Sigmoid colon (tissue), 7 donors: Measurements from ENCODE around the gene DUOXA2. TPM values are rescaled to one million over a fixed set of nuclear protein-coding genes. Genes with fewer than 3 reads are reported as not detected.

ENCODE experiments used
- DNase-seq: peaks from one replicate; pipeline ENCODE4 v3.0.0-alpha.2; 2019
- H3K27ac ChIP-seq, 4 donors: fragments of 200-600 bp; sonication (generic); one replicate each; pipeline ENCODE4 v1.5.1; 2016 to 2019; ENCODE audit warnings: mild to moderate bottlenecking in 1 of 4
- H3K27me3 ChIP-seq, 3 donors: fragments of 200-600 bp; sonication (generic); one replicate each; pipeline ENCODE4 v1.5.1; 2019; ENCODE audit warnings: mild to moderate bottlenecking in 1 of 3
- H3K36me3 ChIP-seq, 4 donors: fragments of 200-600 bp; sonication (generic); one replicate each; pipeline ENCODE4 v1.5.1; 2016 to 2019
- H3K4me1 ChIP-seq, 4 donors: fragments of 200-600 bp; sonication (generic); one replicate each; pipeline ENCODE4 v1.5.1; 2017 to 2019
- H3K4me3 ChIP-seq, 4 donors: fragments of 200-600 bp; sonication (generic); one replicate each; pipeline ENCODE4 v1.5.1; 2017 to 2019; ENCODE audit warnings: mild to moderate bottlenecking in 2 of 4, moderate library complexity in 1 of 4
- H3K9me3 ChIP-seq, 4 donors: fragments of 200-600 bp in 3 of 4; sonication (generic) in 3 of 4; one replicate each; pipeline versions ENCODE4 v1.5.1 to v1.6.1; 2013 to 2019
- CTCF ChIP-seq, 4 experiments: fragments of 450-650 bp in 3 of 4; fragments of 200-600 bp in 1 of 4; IDR thresholded peaks; one replicate each; pipeline ENCODE4 v1.5.1; 2016 to 2019; ENCODE audit warnings: antibody characterized with exemption in 4 of 4, mild to moderate bottlenecking in 3 of 4, moderate library complexity in 2 of 4
- EP300 ChIP-seq, 4 donors: sonication (generic); formaldehyde crosslinking; IDR thresholded peaks; one replicate each; pipeline ENCODE4 v1.6.1; 2017; ENCODE audit warnings: antibody characterized with exemption in 4 of 4
- POLR2A ChIP-seq, 2 donors: fragments of 450-650 bp; IDR thresholded peaks; one replicate each; pipeline ENCODE4 v1.6.1; 2016; ENCODE audit warnings: antibody characterized with exemption in 2 of 2, mild to moderate bottlenecking in 2 of 2, moderate library complexity in 2 of 2
- POLR2AphosphoS5 ChIP-seq, 4 donors: sonication (generic); formaldehyde crosslinking; IDR thresholded peaks; one replicate each; pipeline ENCODE4 v1.6.1; 2017; ENCODE audit warnings: antibody characterized with exemption in 4 of 4
- WGBS, 2 donors: extraction: QIAGEN DNeasy Blood & Tissue Kit; methylation state at CpG; one replicate each; pipeline ENCODE4 v1.1.7; 2013; 5-methylcytosine and 5-hydroxymethylcytosine counted together
- intact Hi-C: fragments of 100-400 bp; cut with DNase I; formaldehyde crosslinking; loops from one replicate; pipeline ENCODE4 v1.15.1; 2023
- polyA plus RNA-seq, 3 donors: library from polyadenylated mRNA; stranded (reverse); fragments of 200-250 nt; gene quantifications; one replicate each; pipeline ENCODE4 v1.2.3, GENCODE V29; 2013
- total RNA-seq, 4 donors: library from RNA; depleted of rRNA; stranded (reverse); fragments of >200 nt; gene quantifications; one replicate each; pipeline ENCODE4 v1.1.0, GENCODE V29; 2016
- donor health status: healthy with polysubstance abuse.
- donor health status: Bipolar disorder and iron deficiency.
- donor health status: healthy.

The DUOXA2 gene
- total and polyA plus RNA-seq, 7 donors, result 0.28 to 117 (median 1.4) TPM; not detected in 4

DNA sequence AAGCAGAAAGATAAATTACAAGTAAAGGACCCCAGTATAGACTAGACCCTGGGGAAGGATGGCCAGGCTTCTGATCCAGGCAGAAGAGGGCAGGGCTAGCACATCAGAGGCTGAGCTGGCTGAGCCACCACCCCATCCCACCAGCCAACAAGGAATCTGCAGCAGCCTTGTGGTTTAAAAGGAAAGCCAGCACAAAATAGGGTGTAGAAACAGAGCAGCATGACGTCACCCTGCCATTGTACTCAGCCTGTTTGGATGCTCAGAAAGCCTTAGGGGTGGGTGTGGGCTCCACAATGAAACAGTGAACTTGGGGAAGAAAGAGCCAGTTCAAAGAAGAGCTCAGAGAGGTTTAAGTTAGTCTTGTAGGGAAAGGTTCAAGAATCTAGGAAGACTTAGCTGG is 43.8 kb downstream of the DUOXA2 start:
- intact Hi-C loops, result no loop called here
- no peak overlapping the region for H3K4me3 ChIP-seq
- no peaks in the 10 kb centered on the region for H3K36me3 ChIP-seq
- no peaks in the 10 kb centered on the region for H3K27me3 ChIP-seq
- WGBS, 2 donors, result 64 to 75% methylated on average over 1 of the region's 1 CpG
- H3K27ac ChIP-seq, result no peak overlapping the region
- TF ChIP-seq POLR2AphosphoS5 (IDR thresholded peaks at IDR 0.05), result peak in 1 of 4 donors; percentile 12
- no peak for TF ChIP-seq POLR2A (IDR thresholded peaks at IDR 0.05)
- no peak for TF ChIP-seq EP300 (IDR thresholded peaks at IDR 0.05)
- TF ChIP-seq CTCF (IDR thresholded peaks at IDR 0.05), result no peak
- no peaks in the 10 kb centered on the region for H3K9me3 ChIP-seq
- peaks cover 0 to 6% (median 3%) of the 10 kb centered on the region in 4 donors for H3K4me1 ChIP-seq
- DNase-seq, result no peak

DNA sequence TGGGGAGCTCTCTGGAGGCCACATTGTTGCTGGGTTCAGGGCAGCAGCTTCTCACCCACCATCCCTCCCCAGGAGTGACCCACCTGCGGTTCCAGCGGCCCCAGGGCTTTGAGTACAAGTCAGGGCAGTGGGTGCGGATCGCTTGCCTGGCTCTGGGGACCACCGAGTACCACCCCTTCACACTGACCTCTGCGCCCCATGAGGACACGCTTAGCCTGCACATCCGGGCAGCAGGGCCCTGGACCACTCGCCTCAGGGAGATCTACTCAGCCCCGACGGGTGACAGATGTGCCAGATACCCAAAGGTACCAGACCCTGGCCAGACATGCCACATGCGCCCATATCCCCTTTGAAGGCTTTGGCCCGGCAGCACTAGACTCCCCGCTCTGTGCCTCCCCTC is 47.5 kb downstream of the DUOXA2 start:
- intact Hi-C loops, result loop anchor here (2.0 kb wide), 1 partner anchor 239 kb away; no protein-coding TSS in a partner anchor
- no peak overlapping the region for H3K4me3 ChIP-seq
- H3K36me3 ChIP-seq, result no peaks in the 10 kb centered on the region
- H3K27ac ChIP-seq, result no peak overlapping the region
- H3K4me1 ChIP-seq, result peaks cover 0 to 23% (median 17%) of the 10 kb centered on the region in 4 donors
- H3K9me3 ChIP-seq, result no peaks in the 10 kb centered on the region
- no peak for TF ChIP-seq POLR2A (IDR thresholded peaks at IDR 0.05)
- H3K27me3 ChIP-seq, result no peaks in the 10 kb centered on the region
- 95 to 96% methylated on average over 14 of the region's 14 CpGs for whole genome bisulfite sequencing, 2 donors
- DNase-seq, result no peak

DNA sequence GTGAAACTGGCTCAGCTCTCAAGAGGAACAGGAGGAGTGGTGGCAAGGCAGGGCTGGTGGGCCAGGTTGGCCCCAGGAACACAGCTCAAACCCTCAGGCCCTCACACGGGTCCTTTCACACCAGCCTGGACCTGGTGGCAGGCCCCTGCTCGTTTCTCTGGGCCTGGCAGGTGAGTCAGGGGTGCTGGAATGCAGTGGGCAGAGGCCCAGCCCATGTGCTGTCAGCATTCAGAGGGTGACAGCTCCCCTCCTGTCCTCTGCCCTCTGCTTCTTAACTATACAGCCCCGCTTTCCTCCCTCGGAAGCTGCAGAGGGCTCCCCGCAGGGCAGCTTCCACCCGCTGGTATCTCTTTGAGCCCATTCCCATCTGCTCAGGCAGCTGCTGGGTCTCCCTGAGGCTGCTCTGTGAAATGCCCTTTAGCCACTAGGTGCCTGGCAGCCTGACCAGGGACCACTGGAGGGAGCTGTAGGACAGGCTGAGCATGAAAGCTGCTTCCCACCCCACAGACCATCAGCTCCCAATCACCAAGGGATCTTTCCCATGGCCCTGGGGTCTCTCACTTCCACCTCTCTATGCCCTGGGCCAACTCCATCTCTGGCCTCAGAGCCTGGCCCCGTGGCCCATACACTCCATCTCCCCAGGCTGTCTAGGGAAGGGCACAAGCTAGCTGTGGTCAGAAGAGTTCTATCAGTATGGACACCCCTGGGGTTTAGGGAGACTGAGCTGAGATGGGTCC is 48.8 kb downstream of the DUOXA2 start:
- H3K27me3 ChIP-seq, result no peaks in the 10 kb centered on the region
- DNase-seq, result peak; percentile 89
- TF ChIP-seq CTCF (IDR thresholded peaks at IDR 0.05) (peak; percentile 82 to 88 (median 86)), EP300 (IDR thresholded peaks at IDR 0.05) (no peak)
- no peak overlapping the region for H3K4me3 ChIP-seq
- peaks cover 0 to 26% (median 21%) of the 10 kb centered on the region in 4 donors for H3K4me1 ChIP-seq
- H3K27ac ChIP-seq, result peak overlapping the region in 1 of 4 donors; percentile 2
- intact Hi-C loops, result loop anchor here (2.0 kb wide), 1 partner anchor 238 kb away; no protein-coding TSS in a partner anchor
- H3K36me3 ChIP-seq, result no peaks in the 10 kb centered on the region
- 8 to 18% methylated on average over 7 of the region's 7 CpGs for WGBS, 2 donors
- no peaks in the 10 kb centered on the region for H3K9me3 ChIP-seq

- 86 to 88% methylated on average over 9 of the region's 9 CpGs for WGBS, 2 donors
- no peak for TF ChIP-seq EP300 (IDR thresholded peaks at IDR 0.05)
- no peak for TF ChIP-seq CTCF (IDR thresholded peaks at IDR 0.05)
- TF ChIP-seq POLR2AphosphoS5 (IDR thresholded peaks at IDR 0.05), result no peak
- no peak for TF ChIP-seq POLR2A (IDR thresholded peaks at IDR 0.05)
- H3K4me3 ChIP-seq, result no peak overlapping the region
- H3K27ac ChIP-seq, result peak overlapping the region in 1 of 4 donors; percentile 2
- intact Hi-C loops, result loop anchor here (2.0 kb wide), 1 partner anchor 237 kb away; no protein-coding TSS in a partner anchor
- H3K27me3 ChIP-seq, result no peaks in the 10 kb centered on the region
- DNase-seq, result no peak
- H3K9me3 ChIP-seq, result no peaks in the 10 kb centered on the region
- no peaks in the 10 kb centered on the region for H3K36me3 ChIP-seq
- H3K4me1 ChIP-seq, result peaks cover 0 to 31% (median 21%) of the 10 kb centered on the region in 4 donors
These were observed 49.4 kb downstream of the DUOXA2 start for GRCh38 chr15:45163508-45163856.

GRCh38 chr15:45164914-45165313 is 50.8 kb downstream of the DUOXA2 start:
- TF ChIP-seq POLR2A (IDR thresholded peaks at IDR 0.05) (no peak), EP300 (IDR thresholded peaks at IDR 0.05) (no peak), POLR2AphosphoS5 (IDR thresholded peaks at IDR 0.05) (no peak), CTCF (IDR thresholded peaks at IDR 0.05) (no peak)
- H3K4me1 ChIP-seq, result peaks cover 0 to 33% (median 21%) of the 10 kb centered on the region in 4 donors

More at GRCh38 chr15:45164914-45165313, 50.8 kb downstream of the DUOXA2 start:
- H3K4me3 ChIP-seq, result no peak overlapping the region
- DNase-seq, result no peak
- 86 to 100% methylated on average over 1 of the region's 1 CpG for WGBS, 2 donors
- H3K36me3 ChIP-seq, result no peaks in the 10 kb centered on the region
- intact Hi-C loops, result loop anchor here (5.0 kb wide), 1 partner anchor 292 kb away; no protein-coding TSS in a partner anchor
- H3K27me3 ChIP-seq, result no peaks in the 10 kb centered on the region
- no peaks in the 10 kb centered on the region for H3K9me3 ChIP-seq
- H3K27ac ChIP-seq, result peak overlapping the region in 2 of 4 donors; percentile 90 to 99
